Mesothelial cell of epicardium (in vitro differentiated cells): ENCODE data around the gene ZNF524. TPM values are rescaled to one million over a fixed set of nuclear protein-coding genes. Genes with fewer than 3 reads are reported as not detected.

Experiments
- DNase-seq, 2 experiments: peaks; one replicate each; pipeline ENCODE4 v3.0.0; 2021; ENCODE audit warnings: low spot score in 2 of 2; ENCODE audit not compliant: unreplicated experiment in 2 of 2
- H3K27ac Mint-ChIP-seq: 2 replicates; pipeline ENCODE4 v1.8.0; 2021; ENCODE audit warnings: mixed read lengths
- H3K27me3 Mint-ChIP-seq: 2 replicates; pipeline ENCODE4 v1.8.0; 2021; ENCODE audit warnings: low read depth, mixed read lengths
- H3K36me3 Mint-ChIP-seq: 2 replicates; pipeline ENCODE4 v1.8.0; 2021; ENCODE audit warnings: mixed read lengths
- H3K4me1 Mint-ChIP-seq: 2 replicates; pipeline ENCODE4 v1.8.0; 2021; ENCODE audit warnings: mixed read lengths
- H3K4me3 Mint-ChIP-seq: 2 replicates; pipeline ENCODE4 v1.8.0; 2021; ENCODE audit warnings: mild to moderate bottlenecking, moderate library complexity, mixed read lengths
- H3K9me3 Mint-ChIP-seq: 2 replicates; pipeline ENCODE4 v1.8.0; 2021; ENCODE audit warnings: mixed read lengths
- CTCF ChIP-seq: fragments of 200-600 bp; sonication (generic); IDR thresholded peaks from one replicate; pipeline ENCODE4 v1.5.0; 2021; ENCODE audit warnings: antibody characterized with exemption; ENCODE audit not compliant: unreplicated experiment
- total RNA-seq: library from RNA; stranded (reverse); gene quantifications from 3 replicates; pipeline ENCODE4 v1.2.1, GENCODE V29; 2021

The ZNF524 gene
- total RNA-seq, 1 donor from 2014 or later, result 7.4 TPM

GRCh38 chr19:55620410-55621204 lies 20.5 kb downstream of the ZNF524 start:
- Mint-ChIP-seq H3K27ac (no peak overlapping the region), H3K4me1 (peaks cover 14% of the 10 kb centered on the region), H3K27me3 (no peaks in the 10 kb centered on the region), H3K9me3 (no peaks in the 10 kb centered on the region), H3K36me3 (peaks cover 21% of the 10 kb centered on the region), H3K4me3 (no peak overlapping the region)
- no peak for DNase-seq
- no peak for TF ChIP-seq CTCF

- H3K9me3 Mint-ChIP-seq, result no peaks in the 10 kb centered on the region
- DNase-seq, result no peak
These were observed 21.2 kb downstream of the ZNF524 start for GRCh38 chr19:55621205-55621672.

GRCh38 chr19:55621673-55622231 lies 21.7 kb downstream of the ZNF524 start:
- H3K27ac Mint-ChIP-seq, result no peak overlapping the region
- DNase-seq, result no peak
- no peaks in the 10 kb centered on the region for H3K27me3 Mint-ChIP-seq
- no peaks in the 10 kb centered on the region for H3K9me3 Mint-ChIP-seq
- H3K36me3 Mint-ChIP-seq, result peaks cover 18% of the 10 kb centered on the region
- no peak for TF ChIP-seq CTCF
- peaks cover 14% of the 10 kb centered on the region for H3K4me1 Mint-ChIP-seq
- no peak overlapping the region for H3K4me3 Mint-ChIP-seq

More at GRCh38 chr19:55621205-55621672, 21.2 kb downstream of the ZNF524 start:
- Mint-ChIP-seq H3K27ac (no peak overlapping the region), H3K4me1 (peaks cover 14% of the 10 kb centered on the region), H3K27me3 (no peaks in the 10 kb centered on the region), H3K36me3 (peaks cover 21% of the 10 kb centered on the region), H3K4me3 (no peak overlapping the region)
- TF ChIP-seq CTCF, result no peak

GRCh38 chr19:55622242-55622969 lies 22.3 kb downstream of the ZNF524 start:
- Mint-ChIP-seq H3K36me3 (peaks cover 14% of the 10 kb centered on the region), H3K27ac (no peak overlapping the region), H3K9me3 (no peaks in the 10 kb centered on the region), H3K27me3 (no peaks in the 10 kb centered on the region), H3K4me3 (no peak overlapping the region), H3K4me1 (peaks cover 14% of the 10 kb centered on the region)
- no peak for DNase-seq
- TF ChIP-seq CTCF, result no peak

GRCh38 chr19:55623130-55623529 lies 23.0 kb downstream of the ZNF524 start:
- peak overlapping the region; percentile 26 for H3K4me3 Mint-ChIP-seq

More at GRCh38 chr19:55623130-55623529, 23.0 kb downstream of the ZNF524 start:
- H3K36me3 Mint-ChIP-seq, result peaks cover 9% of the 10 kb centered on the region
- H3K9me3 Mint-ChIP-seq, result no peaks in the 10 kb centered on the region
- H3K4me1 Mint-ChIP-seq, result peaks cover 14% of the 10 kb centered on the region
- peak overlapping the region; percentile 69 for H3K27ac Mint-ChIP-seq
- no peaks in the 10 kb centered on the region for H3K27me3 Mint-ChIP-seq
- TF ChIP-seq CTCF, result no peak
- no peak for DNase-seq
